DOHH2 (cell line): ENCODE results near the gene SLC39A11.

Source experiments
- H3F3A ChIP-seq: fragments of 200-600 bp; sonication (generic), shearing (Covaris generic); 2 replicates; pipeline ENCODE4 v1.6.0; 2016; ENCODE audit warnings: antibody characterized with exemption, mild to moderate bottlenecking; ENCODE audit not compliant: control insufficient read depth, insufficient read depth
- H3K27ac ChIP-seq: fragments of 200-600 bp; sonication (generic); 2 replicates; pipeline ENCODE4 v1.5.1; 2014; ENCODE audit warnings: low read depth, mild to moderate bottlenecking, low read length, moderate library complexity
- H3K27me3 ChIP-seq: fragments of 200-600 bp; sonication (generic); 2 replicates; pipeline ENCODE4 v1.6.1; 2014; ENCODE audit warnings: mild to moderate bottlenecking, low read length, mixed read lengths; ENCODE audit not compliant: control insufficient read depth
- H3K36me3 ChIP-seq: fragments of 200-600 bp; sonication (generic); 2 replicates; pipeline ENCODE4 v1.6.1; 2014; ENCODE audit warnings: mild to moderate bottlenecking, low read length, moderate library complexity, mixed read lengths; ENCODE audit not compliant: control insufficient read depth
- H3K4me1 ChIP-seq: fragments of 200-600 bp; sonication (generic); 2 replicates; pipeline ENCODE4 v1.6.1; 2014; ENCODE audit warnings: mild to moderate bottlenecking, low read length, mixed read lengths; ENCODE audit not compliant: control insufficient read depth
- H3K4me2 ChIP-seq: fragments of 200-600 bp; sonication (generic); 2 replicates; pipeline ENCODE4 v1.6.0; 2014; ENCODE audit warnings: mild to moderate bottlenecking, low read length, moderate library complexity
- H3K4me3 ChIP-seq: fragments of 200-600 bp; sonication (generic); 2 replicates; pipeline ENCODE4 v1.5.1; 2014; ENCODE audit warnings: mild to moderate bottlenecking, low read length, mixed read lengths
- H3K79me2 ChIP-seq: fragments of 200-600 bp; sonication (generic); 2 replicates; pipeline ENCODE4 v1.6.1; 2014; ENCODE audit warnings: mild to moderate bottlenecking, low read length, mixed read lengths; ENCODE audit not compliant: control insufficient read depth
- H3K9me2 ChIP-seq: fragments of 200-600 bp; sonication (generic); replicated peaks from 2 replicates; pipeline ENCODE4 v1.6.1; 2014; ENCODE audit warnings: mild to moderate bottlenecking, low read length, mixed read lengths; ENCODE audit not compliant: control insufficient read depth
- H3K9me3 ChIP-seq: fragments of 200-600 bp; sonication (generic); 2 replicates; pipeline ENCODE4 v1.6.1; 2014; ENCODE audit warnings: antibody characterized with exemption, low read length, mixed read lengths; ENCODE audit not compliant: control insufficient read depth, insufficient read depth
- H4K20me1 ChIP-seq: fragments of 200-600 bp; sonication (generic); 2 replicates; pipeline ENCODE4 v1.6.0; 2014; ENCODE audit warnings: low read depth, mild to moderate bottlenecking, antibody characterized with exemption, low read length, moderate library complexity; ENCODE audit not compliant: control insufficient read depth, insufficient read depth
- CTCF ChIP-seq: fragments of 200-600 bp; sonication (generic); IDR thresholded peaks from one replicate; pipeline ENCODE4 v1.5.1; 2014; ENCODE audit warnings: antibody characterized with exemption, mild to moderate bottlenecking, low read depth, low read length; ENCODE audit not compliant: poor library complexity, severe bottlenecking
- EZH2phosphoT487 ChIP-seq: fragments of 200-600 bp; sonication (generic); IDR thresholded peaks from 2 replicates; pipeline ENCODE4 v1.6.1; 2017; ENCODE audit warnings: borderline replicate concordance, mild to moderate bottlenecking, antibody characterized with exemption, low read length, moderate library complexity, mixed read lengths

Gene SLC39A11

DNA sequence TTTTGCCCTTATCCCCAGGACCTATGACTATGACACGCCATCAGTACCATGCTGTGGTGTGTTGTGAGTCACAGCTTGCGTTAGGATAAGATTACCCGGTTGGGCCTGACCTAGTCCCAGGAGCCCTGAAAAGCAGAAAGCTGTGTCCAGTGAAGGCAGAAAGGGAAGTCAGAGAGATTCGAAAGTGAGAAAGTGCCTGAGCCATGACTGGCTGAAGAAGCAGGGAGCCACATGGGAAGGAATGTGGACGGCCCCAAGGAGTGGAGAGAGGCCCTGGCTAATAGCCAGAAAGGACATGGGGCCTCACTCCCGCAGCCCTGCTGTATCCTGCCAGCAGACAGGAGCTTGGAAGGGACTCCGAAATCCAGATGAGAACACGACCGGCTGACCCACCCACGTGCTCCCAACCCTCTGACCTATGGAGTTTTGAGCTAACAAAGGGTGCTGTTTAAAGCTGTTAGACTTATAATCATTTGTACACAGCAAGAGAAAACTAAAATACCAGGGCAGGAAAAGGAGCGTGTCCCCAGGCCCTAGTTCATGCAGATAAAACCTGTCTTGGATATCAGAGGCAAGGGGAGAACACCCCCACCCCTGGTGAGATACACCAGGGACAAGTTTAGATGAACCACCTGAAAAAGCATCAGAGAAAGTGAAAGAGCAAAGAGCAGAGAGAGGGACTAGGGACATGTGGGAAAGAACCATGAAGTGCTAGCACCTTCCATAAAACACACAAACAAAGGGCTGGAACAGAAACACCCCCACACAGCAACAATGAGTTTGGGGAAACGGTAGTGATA is 115.3 kb downstream of the SLC39A11 start:
- Histone ChIP-seq H4K20me1 (no peaks in the 10 kb centered on the region), H3K79me2 (no peaks in the 10 kb centered on the region), H3K9me3 (no peaks in the 10 kb centered on the region), H3K9me2 (no peaks in the 10 kb centered on the region), H3K4me2 (no peak overlapping the region), H3K4me1 (no peaks in the 10 kb centered on the region), H3K36me3 (no peaks in the 10 kb centered on the region), H3K4me3 (no peak overlapping the region), H3F3A (no peaks in the 10 kb centered on the region), H3K27me3 (no peaks in the 10 kb centered on the region), H3K27ac (no peak overlapping the region)
- no peak for TF ChIP-seq EZH2phosphoT487

DNA sequence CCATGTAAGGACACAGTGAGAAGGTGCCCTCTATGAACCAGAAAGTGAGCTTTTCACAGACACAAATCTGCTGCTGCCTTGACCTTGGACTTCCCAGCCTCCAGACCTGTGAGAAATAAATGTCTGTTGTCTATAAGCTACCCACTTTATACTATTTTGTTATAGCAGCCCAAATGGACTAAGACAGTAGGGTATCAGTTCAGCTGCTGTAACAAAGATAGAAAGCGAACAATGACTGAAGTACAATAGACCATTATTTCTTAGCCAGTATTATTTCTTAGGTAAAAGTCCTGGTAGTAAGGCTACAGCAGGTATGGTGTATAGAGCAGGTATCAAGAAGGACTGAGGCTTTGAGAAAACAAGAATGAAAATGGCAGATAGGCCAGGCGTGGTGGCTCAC is 117.0 kb downstream of the SLC39A11 start:
- Histone ChIP-seq H3K4me3 (no peak overlapping the region), H3K4me2 (no peak overlapping the region), H3K9me2 (no peaks in the 10 kb centered on the region), H4K20me1 (no peaks in the 10 kb centered on the region), H3K79me2 (no peaks in the 10 kb centered on the region), H3K4me1 (peaks cover 7% of the 10 kb centered on the region), H3K27me3 (no peaks in the 10 kb centered on the region), H3K9me3 (no peaks in the 10 kb centered on the region), H3K27ac (no peak overlapping the region), H3K36me3 (no peaks in the 10 kb centered on the region), H3F3A (no peaks in the 10 kb centered on the region)
- TF ChIP-seq EZH2phosphoT487, result no peak
- TF ChIP-seq CTCF, result no peak

DNA sequence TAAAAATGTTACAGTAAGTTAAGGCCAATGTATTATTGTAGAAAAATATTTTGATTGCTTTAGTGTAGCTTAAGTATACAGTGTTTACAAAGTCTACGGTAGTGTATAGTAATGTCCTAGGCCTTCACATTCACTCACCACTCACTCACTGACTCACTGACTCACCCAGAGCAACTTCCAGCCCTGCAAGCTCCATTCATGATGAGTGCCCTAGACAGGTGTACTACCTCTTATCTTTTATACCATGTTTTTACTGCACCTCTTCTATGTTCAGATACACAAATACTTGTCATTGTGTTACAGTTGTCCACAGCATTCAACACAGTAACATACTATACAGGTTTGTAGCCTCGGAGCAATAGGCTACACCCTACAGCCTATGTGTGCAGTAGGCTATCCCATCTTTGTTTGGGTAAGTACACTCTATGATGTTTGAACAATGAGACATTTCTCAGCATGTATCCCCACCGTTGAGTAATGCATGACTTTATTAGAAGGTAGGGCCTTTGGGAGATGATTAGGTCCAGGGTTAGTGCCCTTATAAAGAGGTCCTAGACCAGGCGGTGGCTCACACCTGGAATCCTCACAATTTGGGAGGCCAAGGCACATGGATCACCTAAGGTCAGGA is 117.8 kb downstream of the SLC39A11 start:
- TF ChIP-seq CTCF (no peak), EZH2phosphoT487 (no peak)
- Histone ChIP-seq H4K20me1 (no peaks in the 10 kb centered on the region), H3K79me2 (no peaks in the 10 kb centered on the region), H3K4me3 (no peak overlapping the region), H3K36me3 (no peaks in the 10 kb centered on the region), H3K9me3 (no peaks in the 10 kb centered on the region), H3K4me1 (peaks cover 7% of the 10 kb centered on the region), H3K27ac (no peak overlapping the region), H3K4me2 (no peak overlapping the region), H3F3A (no peaks in the 10 kb centered on the region), H3K9me2 (no peaks in the 10 kb centered on the region), H3K27me3 (no peaks in the 10 kb centered on the region)
